Testis (tissue), 2 donors: Measurements from ENCODE around the gene PRODH.

ENCODE experiments used
- POLR2A ChIP-seq: fragments of 450-650 bp; IDR thresholded peaks from one replicate; pipeline ENCODE4 v1.6.1; 2017; ENCODE audit warnings: antibody characterized with exemption, mild to moderate bottlenecking, moderate library complexity
- TF ChIP-seq, protein P1 (sequence below), 3 experiments: fragments of 450-650 bp in 2 of 3; fragments of 200-600 bp in 1 of 3; sonication (generic) in 1 of 3; IDR thresholded peaks; one replicate each; pipeline ENCODE4 v1.5.1; 2016 to 2019; ENCODE audit warnings: antibody characterized with exemption in 3 of 3, mild to moderate bottlenecking in 2 of 3, moderate library complexity in 1 of 3

DNA sequence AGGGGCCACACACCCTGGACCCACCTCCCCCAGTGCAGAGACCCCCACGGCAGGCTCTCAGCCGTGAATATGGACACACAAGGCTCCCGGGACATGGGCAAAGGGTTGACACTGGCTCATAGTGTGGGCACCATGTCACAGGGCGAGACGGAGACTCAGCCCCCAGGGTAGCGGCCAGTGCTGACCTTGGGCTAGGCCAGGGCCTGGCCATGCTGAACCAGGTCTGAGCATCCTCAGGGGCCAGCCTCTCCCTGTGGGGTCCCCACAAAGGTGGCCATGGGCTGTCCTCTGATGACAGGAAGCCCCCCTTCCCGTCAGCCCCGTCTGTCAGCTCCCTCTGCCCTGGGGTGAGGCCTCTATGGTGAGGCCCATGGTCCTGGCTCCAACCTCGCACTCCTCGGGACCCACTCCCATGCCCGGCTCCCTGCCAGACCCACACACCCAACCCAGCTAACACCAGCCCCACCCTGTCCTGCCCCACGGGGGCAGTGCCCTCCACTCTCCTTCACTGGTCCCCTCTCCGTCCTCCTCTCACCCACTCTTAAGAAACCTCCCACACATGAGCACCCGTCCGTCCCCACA is 19.0 kb upstream of the PRODH start:
- TF ChIP-seq, protein P1, sequence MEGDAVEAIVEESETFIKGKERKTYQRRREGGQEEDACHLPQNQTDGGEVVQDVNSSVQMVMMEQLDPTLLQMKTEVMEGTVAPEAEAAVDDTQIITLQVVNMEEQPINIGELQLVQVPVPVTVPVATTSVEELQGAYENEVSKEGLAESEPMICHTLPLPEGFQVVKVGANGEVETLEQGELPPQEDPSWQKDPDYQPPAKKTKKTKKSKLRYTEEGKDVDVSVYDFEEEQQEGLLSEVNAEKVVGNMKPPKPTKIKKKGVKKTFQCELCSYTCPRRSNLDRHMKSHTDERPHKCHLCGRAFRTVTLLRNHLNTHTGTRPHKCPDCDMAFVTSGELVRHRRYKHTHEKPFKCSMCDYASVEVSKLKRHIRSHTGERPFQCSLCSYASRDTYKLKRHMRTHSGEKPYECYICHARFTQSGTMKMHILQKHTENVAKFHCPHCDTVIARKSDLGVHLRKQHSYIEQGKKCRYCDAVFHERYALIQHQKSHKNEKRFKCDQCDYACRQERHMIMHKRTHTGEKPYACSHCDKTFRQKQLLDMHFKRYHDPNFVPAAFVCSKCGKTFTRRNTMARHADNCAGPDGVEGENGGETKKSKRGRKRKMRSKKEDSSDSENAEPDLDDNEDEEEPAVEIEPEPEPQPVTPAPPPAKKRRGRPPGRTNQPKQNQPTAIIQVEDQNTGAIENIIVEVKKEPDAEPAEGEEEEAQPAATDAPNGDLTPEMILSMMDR (IDR thresholded peaks at IDR 0.05), result no peak
- TF ChIP-seq POLR2A, result no peak
